ENCODE results near the gene PPFIA4. TPM values are rescaled to one million over a fixed set of nuclear protein-coding genes. Genes with fewer than 3 reads are reported as not detected.
A peak's percentile ranks its signal among the peaks of the same experiment; 100 is the strongest.
"Not testable (repeated sequence)": the region's sequence is repeated elsewhere in the genome, so short reads cannot be mapped to it uniquely, and the experiment has no call there.

Gene PPFIA4
- total RNA-seq = 10 to 100 TPM; 48.5 to 56.0 TPM

GRCh38 chr1:203026031-203026665 lies at the start of gene PPFIA4:
Gene PPFIA4, plus strand, starts transcription at chr1:203026491. Its CDS starts 12,518 bp downstream, at chr1:203039009.
- peaks cover 22% of the 10 kb centered on the region for H3K4me1 Mint-ChIP-seq
- peak within 1 kb of the TSS; percentile 72 for H3K27ac Mint-ChIP-seq
- peaks cover 4% of the 10 kb centered on the region for H3K27me3 Mint-ChIP-seq
- ATAC-seq (ENCODE audit: low read depth) = peak; percentile 95
- H3K36me3 Mint-ChIP-seq = peaks cover 23% of the 10 kb centered on the region
- peak within 1 kb of the TSS; percentile 91 for H3K4me3 Mint-ChIP-seq
- DNase-seq = peak; percentile 98
- POLR2A ChIA-PET = interaction anchor here (1.0 kb wide), 1 partner anchor 19 kb away, joined by 6 read pairs; the partner anchor contains the start of gene TMEM183A
- peaks cover 2% of the 10 kb centered on the region for H3K9me3 Mint-ChIP-seq

GRCh38 chr1:202976633-202977032 lies 49.7 kb upstream of the PPFIA4 start:
- H3K4me1 Mint-ChIP-seq = peaks cover 2% of the 10 kb centered on the region
- POLR2A ChIA-PET = no interaction called here
- ATAC-seq (ENCODE audit: low read depth) = no peak
- H3K36me3 Mint-ChIP-seq = no peaks in the 10 kb centered on the region
- DNase-seq = no peak
- no peak overlapping the region for H3K4me3 Mint-ChIP-seq
- H3K27ac Mint-ChIP-seq = no peak overlapping the region
- peaks cover 43% of the 10 kb centered on the region for H3K27me3 Mint-ChIP-seq
- H3K9me3 Mint-ChIP-seq = no peaks in the 10 kb centered on the region

DNA sequence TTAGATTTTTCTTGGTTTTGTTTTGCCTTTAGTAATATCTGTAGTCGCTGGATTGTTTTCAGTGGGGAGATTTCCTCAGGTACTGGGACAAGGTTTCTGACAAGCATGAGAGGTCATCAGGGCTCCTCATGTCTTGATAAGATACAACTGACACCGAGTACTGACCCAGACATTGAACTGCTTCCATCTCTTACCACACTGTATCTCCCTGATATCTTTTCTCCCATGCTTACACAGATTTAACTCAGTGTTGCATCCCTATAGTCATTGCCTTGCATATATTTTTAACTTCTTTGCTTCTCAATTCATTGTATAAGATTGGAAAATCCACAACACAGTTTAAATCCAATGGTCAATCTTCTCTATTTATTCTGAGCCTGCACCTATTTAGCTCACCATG lies 46.8 kb upstream of the PPFIA4 start:
- DNase-seq (no peak), ATAC-seq (ENCODE audit: low read depth) (no peak)
- Mint-ChIP-seq H3K27ac (no peak overlapping the region), H3K9me3 (no peaks in the 10 kb centered on the region), H3K27me3 (peaks cover 29% of the 10 kb centered on the region), H3K4me3 (no peak overlapping the region), H3K36me3 (no peaks in the 10 kb centered on the region), H3K4me1 (peaks cover 2% of the 10 kb centered on the region)
- POLR2A ChIA-PET = no interaction called here

DNA sequence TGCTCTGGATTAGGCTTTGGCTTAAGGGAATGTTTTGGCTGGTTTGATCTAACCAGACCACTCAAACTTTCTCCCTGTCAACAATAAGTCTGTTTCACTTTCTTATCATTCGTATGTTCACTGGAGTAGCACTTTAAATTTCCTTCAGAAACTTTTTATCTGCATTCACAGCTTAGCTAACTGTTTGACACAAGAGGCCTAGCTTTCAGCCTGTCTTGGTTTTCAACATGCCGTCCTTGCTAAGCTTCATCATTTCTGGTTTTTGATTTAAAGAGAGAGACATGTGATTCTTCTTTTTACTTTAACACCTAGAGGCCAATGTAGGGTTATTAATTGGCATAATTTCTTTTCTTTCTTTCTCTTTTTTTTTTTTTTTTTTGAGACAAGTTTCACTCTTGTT lies 44.4 kb upstream of the PPFIA4 start:
- Mint-ChIP-seq H3K4me3 (no peak overlapping the region), H3K4me1 (peaks cover 3% of the 10 kb centered on the region), H3K9me3 (no peaks in the 10 kb centered on the region), H3K36me3 (no peaks in the 10 kb centered on the region), H3K27me3 (peaks cover 17% of the 10 kb centered on the region), H3K27ac (no peak overlapping the region)
- ATAC-seq (ENCODE audit: low read depth) (no peak), DNase-seq (no peak)
- POLR2A ChIA-PET = interaction anchor here (0.7 kb wide), 1 partner anchor 11 kb away, joined by 3 read pairs; no protein-coding TSS in a partner anchor

- no peaks in the 10 kb centered on the region for H3K36me3 Mint-ChIP-seq
- H3K27ac Mint-ChIP-seq = no peak overlapping the region
- POLR2A ChIA-PET = no interaction called here
- H3K4me3 Mint-ChIP-seq = no peak overlapping the region
- DNase-seq (no peak), ATAC-seq (ENCODE audit: low read depth) (no peak)
- H3K9me3 Mint-ChIP-seq = no peaks in the 10 kb centered on the region
- peaks cover 9% of the 10 kb centered on the region for H3K27me3 Mint-ChIP-seq
- peaks cover 3% of the 10 kb centered on the region for H3K4me1 Mint-ChIP-seq
Observed at GRCh38 chr1:202982715-202983430, 43.4 kb upstream of the PPFIA4 start.

GRCh38 chr1:202986120-202986519 lies 40.2 kb upstream of the PPFIA4 start:
- POLR2A ChIA-PET; H3K27me3 Mint-ChIP-seq; H3K4me1 Mint-ChIP-seq; ATAC-seq (ENCODE audit: low read depth); H3K27ac Mint-ChIP-seq; DNase-seq; H3K4me3 Mint-ChIP-seq; H3K36me3 Mint-ChIP-seq; H3K9me3 Mint-ChIP-seq: not testable (repeated sequence)

- no peak overlapping the region for H3K4me3 Mint-ChIP-seq
- H3K27ac Mint-ChIP-seq = no peak overlapping the region
- peaks cover 3% of the 10 kb centered on the region for H3K4me1 Mint-ChIP-seq
- ATAC-seq (ENCODE audit: low read depth) (no peak), DNase-seq (no peak)
- POLR2A ChIA-PET = no interaction called here
- no peaks in the 10 kb centered on the region for H3K36me3 Mint-ChIP-seq
- H3K9me3 Mint-ChIP-seq = no peaks in the 10 kb centered on the region
- H3K27me3 Mint-ChIP-seq = peaks cover 17% of the 10 kb centered on the region
Observed at GRCh38 chr1:202987255-202987654, 39.0 kb upstream of the PPFIA4 start.

DNA sequence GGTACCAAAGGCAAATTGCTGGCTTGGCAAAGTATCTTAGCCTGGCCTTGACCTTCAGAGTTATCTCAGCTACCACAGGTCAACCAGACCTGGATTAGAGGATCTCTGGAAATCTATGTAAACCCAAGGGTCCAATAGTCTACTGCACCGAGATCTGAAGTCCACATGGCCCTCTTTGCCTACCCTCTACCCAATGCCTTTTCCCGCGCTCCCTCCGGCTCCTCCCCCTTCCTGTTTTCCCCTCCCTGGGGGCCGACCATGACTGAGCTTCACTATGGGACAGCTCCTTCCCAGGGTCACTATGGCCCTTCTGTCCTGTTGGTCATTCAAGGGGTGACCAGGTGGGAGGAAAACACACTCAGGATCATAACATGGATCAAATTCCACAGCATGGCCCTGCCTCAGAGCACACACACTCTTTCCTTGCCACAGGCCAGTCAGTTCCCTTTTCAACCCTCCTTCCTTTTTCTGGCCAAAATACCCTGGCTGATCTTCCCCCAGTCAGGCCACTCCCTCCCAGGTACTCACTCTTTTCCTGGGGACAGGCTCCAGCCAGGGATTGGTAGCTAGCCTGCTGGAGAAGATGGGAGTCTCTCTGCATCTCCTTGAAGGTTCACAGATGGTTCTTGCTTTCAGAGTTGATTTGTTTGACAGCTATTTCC lies 38.2 kb upstream of the PPFIA4 start:
- peaks cover 23% of the 10 kb centered on the region for H3K27me3 Mint-ChIP-seq
- no peaks in the 10 kb centered on the region for H3K36me3 Mint-ChIP-seq
- H3K4me3 Mint-ChIP-seq = no peak overlapping the region
- no peak for DNase-seq
- no peak overlapping the region for H3K27ac Mint-ChIP-seq
- peaks cover 3% of the 10 kb centered on the region for H3K4me1 Mint-ChIP-seq
- ATAC-seq (ENCODE audit: low read depth) = no peak
- POLR2A ChIA-PET = interaction anchor here (0.6 kb wide), 2 partner anchors 60 to 898 kb away, joined by 3 to 4 read pairs; no protein-coding TSS in a partner anchor
- H3K9me3 Mint-ChIP-seq = no peaks in the 10 kb centered on the region

DNA sequence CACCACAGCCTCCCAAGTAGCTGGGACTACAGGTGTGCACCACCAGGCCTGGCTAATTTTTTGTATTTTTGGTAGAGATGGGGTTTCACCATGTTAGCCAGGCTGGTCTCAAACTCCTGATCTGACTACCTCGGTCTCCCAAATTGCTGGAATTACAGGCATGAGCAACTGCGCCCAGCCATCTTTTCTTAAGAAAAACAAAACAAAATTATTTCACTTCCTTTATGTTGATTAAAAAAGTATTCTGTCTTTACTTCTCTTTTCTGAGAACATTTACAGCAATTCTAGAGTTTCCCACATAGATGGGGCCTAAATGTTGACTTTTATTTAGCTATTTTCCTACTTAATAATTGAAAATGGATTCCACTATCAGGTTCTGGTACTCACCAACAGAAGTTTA lies 36.4 kb upstream of the PPFIA4 start:
- Mint-ChIP-seq H3K9me3 (no peaks in the 10 kb centered on the region), H3K27ac (no peak overlapping the region), H3K4me1 (peaks cover 3% of the 10 kb centered on the region), H3K4me3 (no peak overlapping the region), H3K36me3 (no peaks in the 10 kb centered on the region), H3K27me3 (peaks cover 38% of the 10 kb centered on the region)
- POLR2A ChIA-PET = no interaction called here
- no peak for DNase-seq
- ATAC-seq (ENCODE audit: low read depth) = no peak

DNA sequence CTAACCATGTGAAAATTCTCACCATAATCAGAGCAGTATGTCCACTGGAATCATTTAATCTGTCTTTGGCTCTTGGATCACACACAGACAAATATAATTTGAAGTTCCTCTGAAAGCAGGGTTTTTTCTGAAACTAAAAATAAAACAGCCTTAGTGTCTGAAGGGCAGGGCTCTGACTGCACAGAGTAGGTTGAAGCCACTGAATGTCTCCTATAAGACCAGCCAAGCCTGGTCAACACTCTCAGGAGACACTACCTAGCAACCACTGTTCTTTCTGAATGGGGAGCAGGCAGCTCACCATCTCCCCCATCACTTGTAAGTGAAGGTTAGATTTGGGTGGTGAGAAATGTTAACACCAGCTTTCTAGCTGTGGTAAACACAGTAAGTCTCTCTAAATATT lies 35.2 kb upstream of the PPFIA4 start:
- DNase-seq (no peak), ATAC-seq (ENCODE audit: low read depth) (no peak)
- no peak overlapping the region for H3K4me3 Mint-ChIP-seq
- no peaks in the 10 kb centered on the region for H3K4me1 Mint-ChIP-seq
- POLR2A ChIA-PET = no interaction called here
- no peaks in the 10 kb centered on the region for H3K36me3 Mint-ChIP-seq
- H3K27ac Mint-ChIP-seq = no peak overlapping the region
- H3K27me3 Mint-ChIP-seq = peaks cover 50% of the 10 kb centered on the region
- H3K9me3 Mint-ChIP-seq = no peaks in the 10 kb centered on the region

DNA sequence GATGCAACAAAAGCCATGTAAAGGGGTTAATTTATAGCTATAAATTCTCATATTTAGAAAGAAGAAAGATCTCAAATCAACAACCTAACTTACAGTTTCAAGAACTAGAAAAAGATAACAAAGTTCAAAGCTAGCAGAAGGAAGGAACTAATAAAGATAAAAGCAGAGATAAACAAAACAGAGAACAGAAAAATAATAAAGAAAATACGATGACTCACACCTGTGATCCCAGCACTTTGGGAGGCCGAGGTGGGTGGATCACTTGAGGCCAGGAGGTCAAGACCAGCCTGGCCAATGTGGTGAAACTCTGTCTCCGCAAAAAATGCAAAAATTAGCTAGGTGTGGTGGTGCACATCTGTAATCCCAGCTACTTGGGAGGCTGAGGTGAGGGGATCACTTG lies 31.5 kb upstream of the PPFIA4 start:
- peaks cover 71% of the 10 kb centered on the region for H3K27me3 Mint-ChIP-seq
- H3K4me3 Mint-ChIP-seq = no peak overlapping the region
- POLR2A ChIA-PET = no interaction called here

GRCh38 chr1:202998836-202999750 lies 27.2 kb upstream of the PPFIA4 start:
- Mint-ChIP-seq H3K4me3 (peak overlapping the region; percentile 72), H3K9me3 (no peaks in the 10 kb centered on the region), H3K27ac (peak overlapping the region; percentile 50), H3K4me1 (peaks cover 12% of the 10 kb centered on the region), H3K36me3 (no peaks in the 10 kb centered on the region), H3K27me3 (peaks cover 46% of the 10 kb centered on the region)
- ATAC-seq (ENCODE audit: low read depth) (peak; percentile 54), DNase-seq (peak; percentile 38)
- POLR2A ChIA-PET = interaction anchor here (1.0 kb wide), 1 partner anchor 31 kb away, joined by 4 read pairs; no protein-coding TSS in a partner anchor

More for the DNA sequence above, 31.5 kb upstream of the PPFIA4 start:
- Mint-ChIP-seq H3K9me3 (no peaks in the 10 kb centered on the region), H3K36me3 (no peaks in the 10 kb centered on the region), H3K4me1 (peaks cover 9% of the 10 kb centered on the region), H3K27ac (no peak overlapping the region)
- no peak for ATAC-seq (ENCODE audit: low read depth)
- DNase-seq = no peak
